Activated CD4-positive, CD25-positive, alpha-beta regulatory T cell treated with anti-CD3 and anti-CD28 coated beads, Interleukin-2, amount 50 U/mL, for 72 hours (primary cell): ENCODE measurements around the gene GPATCH8.
"Not testable (repeated sequence)": the region's sequence is repeated elsewhere in the genome, so short reads cannot be mapped to it uniquely, and the experiment has no call there.

Experiments
- DNase-seq: peaks from one replicate; pipeline ENCODE4 v3.0.0; 2021

GPATCH8 gene

GRCh38 chr17:44394833-44395232 is 108.4 kb downstream of the GPATCH8 start:
- no peak for DNase-seq

- not testable (repeated sequence) for DNase-seq
Measured at GRCh38 chr17:44394112-44394511, 109.1 kb downstream of the GPATCH8 start.

GRCh38 chr17:44390250-44390870 is 112.8 kb downstream of the GPATCH8 start:
- DNase-seq: no peak

GRCh38 chr17:44389723-44390202 is 113.4 kb downstream of the GPATCH8 start:
- DNase-seq: no peak

GRCh38 chr17:44389281-44389680 is 113.9 kb downstream of the GPATCH8 start, which contains the start of gene ITGA2B:
TSS of gene ITGA2B (minus strand) at chr17:44389649. CDS start at chr17:44389473, 176 bp downstream.
- DNase-seq: no peak

GRCh38 chr17:44387804-44388203 is 115.4 kb downstream of the GPATCH8 start:
- DNase-seq: no peak

- DNase-seq: no peak
Measured at GRCh38 chr17:44386182-44386525, 117.1 kb downstream of the GPATCH8 start.

GRCh38 chr17:44385287-44386181 is 117.7 kb downstream of the GPATCH8 start:
- peak; percentile 77 for DNase-seq

GRCh38 chr17:44384823-44385286 is 118.4 kb downstream of the GPATCH8 start:
- peak; percentile 30 for DNase-seq

GRCh38 chr17:44384281-44384822 is 118.9 kb downstream of the GPATCH8 start:
- no peak for DNase-seq

- no peak for DNase-seq
Measured at GRCh38 chr17:44383861-44384260, 119.3 kb downstream of the GPATCH8 start.

GRCh38 chr17:44383363-44383762 is 119.8 kb downstream of the GPATCH8 start:
- DNase-seq: peak; percentile 23

- peak; percentile 17 for DNase-seq
Measured at GRCh38 chr17:44382917-44383316, 120.3 kb downstream of the GPATCH8 start.

- DNase-seq: no peak
Measured at GRCh38 chr17:44381810-44382305, 121.3 kb downstream of the GPATCH8 start.

GRCh38 chr17:44380767-44381166 is 122.4 kb downstream of the GPATCH8 start:
- no peak for DNase-seq

GRCh38 chr17:44379887-44380286 is 123.3 kb downstream of the GPATCH8 start:
- no peak for DNase-seq

GRCh38 chr17:44378171-44378705 is 125.0 kb downstream of the GPATCH8 start:
- DNase-seq: no peak

- no peak for DNase-seq
Measured at GRCh38 chr17:44376779-44377178, 126.4 kb downstream of the GPATCH8 start.

- no peak for DNase-seq
Measured at GRCh38 chr17:44376124-44376523, 127.1 kb downstream of the GPATCH8 start.

- no peak for DNase-seq
Measured at GRCh38 chr17:44375196-44376017, 127.8 kb downstream of the GPATCH8 start.

- no peak for DNase-seq
Measured at GRCh38 chr17:44374306-44375195, 128.7 kb downstream of the GPATCH8 start.
